GM21447 (cell line): ENCODE measurements around the gene VWA5B1.
"Not testable (repeated sequence)": the region's sequence is repeated elsewhere in the genome, so short reads cannot be mapped to it uniquely, and the experiment has no call there.

Experiments
- ATAC-seq: cut with Tn5 transposase; IDR thresholded peaks from one replicate; pipeline ENCODE4 v1.9.1; 2021; ENCODE audit not compliant: unreplicated experiment

The VWA5B1 gene, protein sequence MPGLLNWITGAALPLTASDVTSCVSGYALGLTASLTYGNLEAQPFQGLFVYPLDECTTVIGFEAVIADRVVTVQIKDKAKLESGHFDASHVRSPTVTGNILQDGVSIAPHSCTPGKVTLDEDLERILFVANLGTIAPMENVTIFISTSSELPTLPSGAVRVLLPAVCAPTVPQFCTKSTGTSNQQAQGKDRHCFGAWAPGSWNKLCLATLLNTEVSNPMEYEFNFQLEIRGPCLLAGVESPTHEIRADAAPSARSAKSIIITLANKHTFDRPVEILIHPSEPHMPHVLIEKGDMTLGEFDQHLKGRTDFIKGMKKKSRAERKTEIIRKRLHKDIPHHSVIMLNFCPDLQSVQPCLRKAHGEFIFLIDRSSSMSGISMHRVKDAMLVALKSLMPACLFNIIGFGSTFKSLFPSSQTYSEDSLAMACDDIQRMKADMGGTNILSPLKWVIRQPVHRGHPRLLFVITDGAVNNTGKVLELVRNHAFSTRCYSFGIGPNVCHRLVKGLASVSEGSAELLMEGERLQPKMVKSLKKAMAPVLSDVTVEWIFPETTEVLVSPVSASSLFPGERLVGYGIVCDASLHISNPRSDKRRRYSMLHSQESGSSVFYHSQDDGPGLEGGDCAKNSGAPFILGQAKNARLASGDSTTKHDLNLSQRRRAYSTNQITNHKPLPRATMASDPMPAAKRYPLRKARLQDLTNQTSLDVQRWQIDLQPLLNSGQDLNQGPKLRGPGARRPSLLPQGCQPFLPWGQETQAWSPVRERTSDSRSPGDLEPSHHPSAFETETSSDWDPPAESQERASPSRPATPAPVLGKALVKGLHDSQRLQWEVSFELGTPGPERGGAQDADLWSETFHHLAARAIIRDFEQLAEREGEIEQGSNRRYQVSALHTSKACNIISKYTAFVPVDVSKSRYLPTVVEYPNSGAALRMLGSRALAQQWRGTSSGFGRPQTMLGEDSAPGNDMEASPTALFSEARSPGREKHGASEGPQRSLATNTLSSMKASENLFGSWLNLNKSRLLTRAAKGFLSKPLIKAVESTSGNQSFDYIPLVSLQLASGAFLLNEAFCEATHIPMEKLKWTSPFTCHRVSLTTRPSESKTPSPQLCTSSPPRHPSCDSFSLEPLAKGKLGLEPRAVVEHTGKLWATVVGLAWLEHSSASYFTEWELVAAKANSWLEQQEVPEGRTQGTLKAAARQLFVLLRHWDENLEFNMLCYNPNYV

DNA sequence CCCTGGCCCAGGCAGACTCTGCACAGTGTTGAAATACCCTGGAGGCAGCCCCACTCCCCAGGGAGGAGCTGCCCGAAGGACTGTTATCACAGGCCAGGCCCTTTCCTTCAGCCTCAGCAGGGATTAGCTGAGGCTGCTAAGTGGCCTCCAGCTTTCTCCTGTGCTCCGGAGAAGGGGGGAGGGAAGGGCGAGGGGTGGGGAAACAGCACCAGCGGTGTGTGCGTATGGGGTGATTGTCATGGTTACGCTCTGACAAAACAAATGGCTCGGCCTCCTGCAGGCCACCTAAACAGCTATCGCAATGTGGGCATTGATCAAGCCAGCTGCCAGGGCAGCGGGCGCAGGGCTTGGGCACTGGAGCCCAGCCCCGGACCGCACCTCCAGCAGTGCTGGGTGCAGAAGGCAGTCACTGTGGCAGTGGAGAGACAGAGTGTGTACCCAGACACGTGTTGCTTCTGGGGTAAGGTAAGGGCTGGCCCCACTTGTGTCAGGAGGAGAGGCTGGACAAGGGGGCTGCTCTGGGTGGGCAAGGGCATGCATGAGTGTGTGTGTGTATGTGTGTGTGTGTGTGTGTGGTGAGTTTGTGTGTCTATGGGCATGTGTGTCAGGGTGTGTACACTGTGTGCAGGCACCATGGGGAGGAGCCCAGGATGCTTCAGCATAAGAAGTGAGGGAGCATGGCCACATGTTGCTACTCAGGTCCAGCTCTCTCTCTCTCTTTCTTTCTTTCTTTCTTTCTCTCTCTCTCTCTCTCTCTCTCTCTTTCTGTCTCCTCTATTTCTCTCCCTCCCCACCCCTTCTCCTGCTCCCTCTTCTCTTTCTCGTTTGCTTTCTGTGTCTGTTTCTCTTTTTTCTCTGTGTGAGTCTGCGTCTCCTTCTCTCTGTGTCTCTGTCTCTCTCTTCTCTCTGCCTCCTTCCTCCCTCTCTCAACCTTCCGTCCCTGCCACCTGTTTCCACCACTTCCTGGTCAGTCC lies at the start of gene VWA5B1:
Gene VWA5B1, plus strand, starts transcription at position 252 of the 974 bp plus-strand sequence. CDS start 19,727 bp downstream, outside the sequence.
- no peak for ATAC-seq

DNA sequence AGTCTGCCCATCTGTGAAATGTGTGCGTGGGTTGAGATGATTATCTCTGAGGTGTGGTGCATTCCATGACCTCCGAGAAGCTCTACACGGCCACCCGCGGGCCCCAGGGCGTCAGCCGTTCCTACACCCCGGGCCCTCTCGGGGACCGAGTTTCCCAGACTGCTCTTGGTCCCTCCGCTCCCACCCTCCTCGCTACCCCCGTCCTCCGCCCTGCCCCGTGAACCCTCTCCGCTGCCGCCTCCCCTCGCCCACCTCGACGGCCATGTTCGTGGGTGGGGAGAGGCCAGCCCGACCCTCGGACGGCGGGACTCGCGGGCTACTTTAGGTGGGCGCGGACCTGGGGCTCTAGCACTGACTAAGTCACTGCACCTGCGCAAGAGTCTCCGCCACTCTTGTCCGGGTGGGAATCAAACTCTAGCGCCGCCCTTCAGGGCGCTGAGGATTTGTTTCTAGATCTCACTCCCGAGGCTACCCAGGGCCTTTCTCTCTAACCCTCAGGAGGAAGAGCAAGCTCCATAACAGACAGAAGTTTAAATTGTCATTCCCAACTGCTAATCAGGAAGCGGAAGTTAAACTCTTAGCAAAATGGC lies 47.7 kb upstream of the VWA5B1 start:
- ATAC-seq: no peak

DNA sequence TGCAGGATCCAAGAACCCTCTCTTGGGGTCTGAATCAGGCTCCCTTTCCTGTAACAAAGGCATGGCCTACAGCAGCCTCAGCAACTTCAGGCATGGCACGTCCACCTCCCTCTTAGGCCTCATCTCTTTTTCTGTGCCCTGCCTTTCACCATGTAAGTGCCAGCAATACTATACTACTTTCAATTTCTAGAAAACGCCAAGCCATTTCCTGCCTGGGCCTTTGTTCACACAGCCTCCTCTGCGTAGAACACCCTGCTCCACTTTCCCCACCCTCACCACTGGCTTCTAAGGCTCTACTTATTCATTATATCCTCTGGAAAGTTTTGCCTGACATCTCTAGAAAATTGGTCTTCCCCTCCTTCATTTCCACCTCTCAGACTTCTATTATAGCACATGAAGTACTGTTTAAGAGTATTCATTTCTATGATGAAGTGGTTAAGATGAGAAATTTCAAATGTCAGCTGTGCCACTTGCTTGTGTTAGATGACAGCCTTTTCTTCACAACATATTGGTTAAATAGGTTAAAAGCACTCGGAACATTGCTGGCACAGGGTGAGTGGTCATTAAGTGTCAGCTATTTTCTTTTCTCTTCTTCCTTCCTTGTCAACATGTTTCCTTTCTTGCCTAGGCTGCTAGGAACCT lies 41.6 kb upstream of the VWA5B1 start:
- ATAC-seq: no peak

DNA sequence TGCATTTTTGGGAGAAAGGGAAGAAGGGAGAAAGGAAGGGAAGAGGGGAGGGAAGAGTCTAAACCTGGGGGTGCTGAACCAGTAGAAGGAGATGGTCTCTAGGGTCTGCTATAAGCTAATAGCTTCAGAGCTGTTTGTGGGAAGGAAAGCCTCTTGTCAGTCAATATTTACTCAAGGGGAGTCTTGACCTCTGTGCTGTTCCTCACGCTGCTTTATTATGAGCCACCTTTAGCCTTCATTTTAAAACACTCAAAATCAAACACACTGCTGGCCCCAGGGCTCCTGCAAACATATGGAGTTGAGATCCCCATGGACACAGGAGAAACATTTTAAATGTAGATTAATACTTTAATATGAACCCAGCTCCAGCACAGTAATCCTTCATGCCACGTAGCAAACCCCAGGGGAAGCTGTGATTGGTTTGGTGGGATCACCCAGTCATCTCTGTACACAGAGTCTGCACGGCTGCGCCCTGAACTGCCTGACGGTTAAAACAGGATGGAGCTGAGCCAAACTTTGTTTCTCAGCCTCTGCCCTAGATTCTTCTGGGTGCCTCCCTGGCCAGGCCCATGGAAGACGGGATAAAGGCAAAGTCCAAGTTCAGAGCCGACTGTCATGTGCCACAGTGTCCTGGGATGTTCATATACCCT lies 40.2 kb upstream of the VWA5B1 start:
- ATAC-seq: no peak

DNA sequence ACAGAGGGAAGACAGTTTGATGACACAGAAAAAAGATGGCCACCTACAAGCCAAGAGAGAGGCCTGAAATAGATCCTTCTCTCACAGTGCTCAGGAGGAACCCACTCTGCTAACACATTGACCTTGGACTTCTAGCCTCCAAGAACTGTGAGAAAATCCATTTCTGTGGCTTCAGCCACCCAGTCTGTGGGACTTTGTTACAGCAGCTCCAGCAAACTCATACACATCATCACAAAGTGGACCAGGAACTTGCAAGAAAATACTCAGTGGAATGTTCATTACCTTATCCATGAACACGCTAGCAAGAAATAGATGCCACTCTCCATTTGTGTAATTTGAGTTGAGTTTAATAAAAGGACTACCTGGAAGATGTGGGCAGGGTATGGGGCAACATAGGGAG lies 38.1 kb upstream of the VWA5B1 start:
- no peak for ATAC-seq

DNA sequence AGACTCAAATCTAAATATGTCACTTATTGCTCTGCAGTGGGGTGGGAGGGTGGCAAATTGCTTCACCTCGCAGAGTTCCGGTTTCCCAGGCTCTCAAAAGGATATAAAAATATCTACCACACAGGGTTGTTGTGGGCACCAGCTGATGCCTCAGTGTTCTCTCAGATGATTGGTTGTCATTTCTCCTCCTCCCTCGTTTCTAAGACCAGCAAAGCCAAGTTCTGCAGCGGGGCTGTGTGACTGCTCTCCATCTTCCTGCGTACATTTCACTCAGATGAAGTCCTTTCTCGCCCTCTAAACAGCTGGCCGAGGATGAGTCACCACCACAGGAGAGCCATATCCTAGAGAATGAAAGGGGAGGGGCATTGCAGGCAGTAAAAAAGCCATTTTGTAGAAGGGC lies 35.0 kb upstream of the VWA5B1 start:
- no peak for ATAC-seq

DNA sequence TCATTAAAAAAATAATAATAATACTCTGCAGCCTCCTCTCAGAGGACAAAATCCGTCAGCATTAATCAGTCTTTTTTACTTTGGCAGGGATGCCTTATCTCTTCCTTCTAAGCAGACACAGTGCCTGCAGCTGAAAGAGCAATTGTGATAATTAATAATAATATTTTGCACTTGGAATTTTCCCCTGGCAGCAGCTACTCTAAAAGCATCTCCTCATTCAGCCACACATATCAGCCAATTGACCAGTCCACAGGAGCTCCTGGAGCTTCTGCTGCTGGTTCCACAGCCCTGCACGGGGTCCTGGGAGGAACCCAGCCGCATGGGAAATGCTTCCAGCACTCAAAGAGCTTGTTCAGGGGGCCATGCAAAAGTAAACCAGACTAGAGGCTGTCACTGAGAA lies 31.0 kb upstream of the VWA5B1 start:
- no peak for ATAC-seq

DNA sequence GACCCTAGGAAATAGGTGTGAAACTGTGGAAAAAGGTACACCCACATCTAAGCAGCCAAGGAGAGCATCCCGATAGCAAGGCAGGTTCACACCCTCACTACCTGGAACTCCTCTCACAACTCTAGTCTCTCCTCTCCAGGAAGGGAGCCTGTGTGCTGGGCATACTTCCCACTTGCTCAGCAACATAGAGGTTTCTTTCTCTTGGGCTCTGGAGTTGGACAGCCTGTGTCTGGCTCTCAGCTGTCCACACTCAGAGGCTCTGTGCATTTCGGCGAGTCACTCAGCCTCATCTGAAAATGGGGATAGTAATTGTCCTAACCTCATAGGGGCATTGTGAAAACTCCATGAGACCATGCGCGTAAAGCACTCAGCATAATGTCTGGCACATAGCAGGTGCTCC lies 29.6 kb upstream of the VWA5B1 start:
- ATAC-seq: no peak

DNA sequence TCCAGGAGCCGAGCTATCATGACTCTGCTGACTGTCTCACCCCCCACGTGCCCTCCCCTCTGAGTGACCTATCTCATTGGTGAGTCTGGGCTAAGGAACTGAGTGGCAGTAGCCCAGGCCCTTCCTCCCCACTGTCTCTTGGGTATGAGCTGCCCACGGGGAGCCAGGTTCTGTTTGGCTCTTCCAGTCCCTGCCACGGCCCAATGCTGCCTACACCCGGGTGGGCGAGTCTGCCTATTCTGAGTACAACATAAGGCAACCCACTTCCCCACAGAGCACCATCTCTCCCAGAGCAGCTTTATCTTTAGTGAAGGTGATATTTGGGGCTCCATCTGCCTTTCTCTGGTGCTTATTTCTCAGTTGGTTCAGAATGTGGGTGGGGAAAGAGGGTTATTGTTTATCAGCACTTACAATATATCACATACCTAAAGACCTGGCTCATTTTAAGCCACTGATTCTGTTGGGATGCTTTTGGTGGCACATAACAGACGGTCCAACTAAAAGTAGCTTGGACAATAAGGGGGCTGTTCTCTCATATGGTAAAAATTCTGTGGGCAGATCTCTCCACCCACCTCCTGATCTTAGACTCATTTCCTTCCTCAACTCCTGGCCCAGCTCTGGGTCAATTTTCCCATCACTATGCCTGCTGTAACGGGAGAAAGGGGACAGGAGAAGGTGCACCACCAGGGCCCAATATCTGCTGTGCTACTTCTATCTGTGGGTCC lies 27.7 kb upstream of the VWA5B1 start:
- ATAC-seq: no peak

DNA sequence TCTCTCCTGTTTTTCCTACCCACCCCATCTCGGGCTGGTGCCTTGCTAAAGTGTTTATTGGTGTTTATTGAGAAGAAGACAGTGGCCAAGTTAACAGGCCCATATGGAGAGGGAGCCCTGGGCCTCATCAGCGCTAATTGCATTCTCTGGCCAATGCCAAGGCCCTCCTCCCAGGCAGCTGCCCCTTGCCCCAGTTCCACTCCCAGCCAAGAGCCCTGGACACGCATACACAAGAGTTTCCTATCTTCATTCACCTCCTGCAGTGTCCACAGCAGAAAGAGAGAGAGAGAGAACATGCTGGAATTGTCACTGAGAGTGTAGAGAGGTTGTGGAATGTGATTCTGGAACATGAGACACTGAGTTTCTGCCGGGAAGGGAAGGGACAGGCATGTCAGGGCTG lies 25.4 kb upstream of the VWA5B1 start:
- ATAC-seq: no peak

DNA sequence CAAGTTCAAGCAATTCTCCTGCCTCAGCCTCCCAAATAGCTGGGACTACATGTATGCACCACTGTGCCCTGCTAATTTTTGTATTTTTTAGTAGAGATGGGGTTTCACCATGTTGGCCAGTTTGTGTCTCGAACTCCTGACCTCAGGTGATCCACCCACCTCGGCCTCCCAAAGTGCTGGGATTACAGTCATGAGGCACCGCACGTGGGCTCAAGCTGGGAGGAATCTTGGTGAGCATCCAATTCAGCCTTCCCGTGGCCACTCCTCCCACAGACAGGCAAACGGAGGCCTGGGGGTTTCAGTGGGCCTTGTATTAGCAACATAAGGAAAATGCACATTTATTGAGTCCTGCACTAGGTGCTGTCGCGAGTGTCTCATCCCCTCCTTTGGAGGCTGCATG lies 24.5 kb upstream of the VWA5B1 start:
- no peak for ATAC-seq

DNA sequence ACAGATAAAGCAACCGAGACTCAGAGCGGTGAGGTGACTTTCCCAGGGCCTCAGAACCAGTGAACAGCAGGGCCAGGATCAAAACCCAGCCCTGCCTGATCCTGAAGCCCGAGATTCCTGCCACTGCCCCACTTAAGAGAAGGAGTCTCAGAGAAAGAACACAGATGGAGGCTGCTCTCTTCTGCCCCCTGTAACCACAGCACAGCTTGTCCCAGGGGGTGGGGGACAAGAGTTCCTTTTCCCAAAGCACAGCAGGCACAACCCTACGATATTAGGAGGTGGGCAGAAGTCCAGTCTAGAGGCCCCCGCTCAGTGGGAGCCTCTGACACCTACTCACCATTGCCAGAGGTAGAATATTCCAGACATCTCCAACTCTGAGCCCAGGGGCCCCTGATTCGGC lies 24.0 kb upstream of the VWA5B1 start:
- no peak for ATAC-seq

DNA sequence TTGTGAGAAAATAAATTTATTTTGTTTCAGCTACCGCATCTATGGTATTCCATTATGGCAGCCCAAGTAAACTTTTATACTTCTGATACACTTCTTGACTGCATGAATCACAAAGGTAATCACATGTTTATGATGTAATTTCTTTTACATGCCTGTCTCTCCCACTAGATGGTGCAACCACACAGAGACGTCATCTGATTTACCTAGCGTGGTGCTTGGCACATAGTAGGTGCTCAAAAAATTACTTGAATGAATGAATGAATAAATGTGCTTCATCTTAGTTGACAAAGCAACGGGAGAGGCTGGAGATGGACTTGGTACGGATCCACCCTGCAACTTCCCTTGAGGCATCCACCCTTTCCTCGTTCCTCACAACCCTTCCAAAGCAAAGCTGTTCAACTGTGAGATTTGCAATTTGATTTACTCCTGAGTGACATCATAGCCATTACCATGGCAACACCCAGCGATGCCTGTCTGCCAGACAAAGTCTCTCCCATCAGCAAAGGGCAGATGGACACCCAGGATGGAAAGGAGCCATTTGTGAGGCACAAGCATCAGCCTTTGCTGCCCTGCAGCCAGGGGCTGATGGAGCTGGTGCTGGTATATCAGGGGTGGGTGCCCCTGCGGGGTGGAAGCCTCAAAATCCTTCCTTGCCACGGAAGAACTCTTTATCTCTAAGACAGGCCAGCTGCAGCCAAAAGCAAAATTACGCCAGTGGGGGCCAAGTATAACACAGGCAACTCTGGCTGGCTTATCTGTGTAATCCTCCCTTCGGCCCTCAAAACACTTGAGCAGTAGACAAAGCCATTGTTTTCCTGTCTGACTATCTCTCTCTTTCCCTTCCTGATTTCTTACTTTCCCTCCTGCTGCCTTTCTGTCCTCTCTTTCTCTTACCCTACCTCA lies 18.9 kb upstream of the VWA5B1 start:
- no peak for ATAC-seq

DNA sequence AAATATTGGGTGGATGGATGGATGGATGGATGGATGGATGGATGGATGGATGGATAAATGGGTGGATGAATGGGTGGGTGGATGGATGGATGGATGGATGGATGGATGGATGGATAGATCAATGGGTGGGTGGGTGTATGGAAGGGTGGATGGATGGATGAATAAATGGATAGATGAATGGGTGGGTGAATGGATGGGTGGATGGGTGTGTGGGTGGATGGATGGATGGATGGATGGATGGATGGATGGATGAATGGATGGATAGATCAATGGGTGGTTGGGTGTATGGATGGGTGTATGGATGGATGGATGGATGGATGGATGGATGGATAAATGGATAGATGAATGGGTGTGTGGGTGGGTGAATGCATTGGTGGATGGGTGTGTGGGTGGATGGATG lies 17.0 kb upstream of the VWA5B1 start:
- not testable (repeated sequence) for ATAC-seq

DNA sequence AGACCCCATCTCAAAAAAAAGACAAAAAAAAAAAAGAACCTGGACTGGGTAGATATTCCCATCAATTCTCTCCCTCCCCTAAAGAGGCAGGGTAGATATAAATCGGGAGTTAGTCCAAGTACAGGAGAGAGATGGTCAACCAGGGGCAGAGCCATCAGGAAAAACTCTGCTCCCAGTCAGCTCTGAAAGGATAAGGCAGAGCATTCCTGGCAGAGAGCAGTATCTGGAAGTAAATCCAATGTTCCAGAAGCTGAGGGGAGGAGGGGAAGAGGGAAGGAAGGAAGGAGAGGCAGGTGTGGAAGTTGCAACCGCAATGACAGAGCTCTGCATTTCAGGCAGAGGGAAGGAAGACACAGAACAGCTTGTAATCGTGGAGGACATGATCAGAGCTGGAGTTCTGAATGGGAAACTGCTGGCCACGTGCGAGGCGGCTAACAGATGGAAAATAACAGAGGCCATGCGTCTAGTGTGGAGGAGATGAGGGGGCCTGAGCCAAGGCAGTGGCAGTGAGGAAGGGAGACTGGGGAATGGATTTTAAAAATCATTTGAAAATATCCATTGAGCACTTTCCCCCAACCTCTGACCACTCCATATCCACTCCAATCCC lies 15.3 kb upstream of the VWA5B1 start:
- no peak for ATAC-seq

DNA sequence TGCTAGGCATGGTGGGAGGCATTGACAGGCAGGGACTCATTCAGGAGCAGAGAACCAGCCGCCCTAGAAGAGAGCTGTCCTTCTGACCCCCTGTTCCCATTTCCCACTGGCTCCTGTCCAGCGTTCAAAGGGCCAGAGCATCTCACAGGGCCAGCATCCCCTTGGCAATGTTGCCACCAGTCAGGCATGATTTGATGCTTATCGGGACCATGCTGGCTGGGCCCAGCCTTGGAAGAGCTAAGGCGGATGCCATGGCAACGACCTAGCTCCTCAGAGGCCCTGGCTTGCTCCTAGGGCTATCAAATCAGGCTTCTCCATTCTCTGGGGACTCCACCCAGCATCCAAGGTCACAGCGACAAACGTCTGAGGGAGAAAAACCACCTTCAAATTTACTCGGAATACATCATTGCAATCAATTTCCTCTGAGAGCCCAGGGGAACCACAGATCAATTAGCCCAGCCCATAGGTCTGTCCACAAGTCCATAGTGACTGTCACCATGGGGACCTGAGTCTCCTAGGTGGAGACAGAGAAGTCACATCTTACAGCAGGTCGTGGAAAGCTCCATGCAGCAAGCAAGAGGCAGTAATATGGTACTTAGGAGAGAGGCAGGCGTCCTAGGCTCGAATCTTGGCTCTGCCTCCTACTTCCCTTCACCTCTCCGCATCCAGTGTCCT lies 14.1 kb upstream of the VWA5B1 start:
- no peak for ATAC-seq
